ENCODE results near the gene KLRC1. TPM values are rescaled to one million over a fixed set of nuclear protein-coding genes. Genes with fewer than 3 reads are reported as not detected.
"Not testable (repeated sequence)": the region's sequence is repeated elsewhere in the genome, so short reads cannot be mapped to it uniquely, and the experiment has no call there.

KLRC1 gene
- total RNA-seq, 8 experiments from 2014 or later = 0.24 TPM; not detected in 7

DNA sequence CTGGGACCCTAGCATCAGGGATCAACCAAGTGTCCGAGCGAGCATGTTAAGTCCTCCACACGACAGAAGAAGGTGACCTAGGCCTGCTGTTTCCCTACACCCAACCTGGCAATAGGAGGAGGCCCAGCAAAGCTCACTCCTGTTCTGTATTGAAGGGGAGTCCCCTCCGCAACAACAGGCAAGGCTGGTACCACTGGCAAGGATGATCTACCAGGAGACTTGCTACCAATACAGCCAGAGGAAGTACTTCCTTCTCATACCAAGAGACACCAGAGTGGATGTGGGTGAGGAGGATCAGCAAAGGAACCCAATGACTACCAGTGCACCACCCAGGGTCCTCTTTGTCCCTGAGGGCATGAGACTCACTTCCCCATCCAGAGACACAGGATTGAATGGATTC is 4.9 kb downstream of the KLRC1 start:
- 91 to 100% methylated on average over 1 to 4 of the region's 4 CpGs; no CpG with 5 or more reads in 8 of the 10 experiments for WGBS, 10 experiments
- Histone ChIP-seq H3K4me3 (no peak overlapping the region), H3K27ac (no peak overlapping the region), H3K4me1 (replicated peaks in 1 of 2) (no peaks in the 10 kb centered on the region)
- in situ Hi-C loops (cut with MboI; ENCODE audit: low pct_unique_long_range_greater_than_20kb in 2 of 9, low sequenced_read_pairs in 9 of 9, unreplicated experiment in 9 of 9) = no loop called here
- ATAC-seq (replicated peaks in 6 of 8) = no peak

DNA sequence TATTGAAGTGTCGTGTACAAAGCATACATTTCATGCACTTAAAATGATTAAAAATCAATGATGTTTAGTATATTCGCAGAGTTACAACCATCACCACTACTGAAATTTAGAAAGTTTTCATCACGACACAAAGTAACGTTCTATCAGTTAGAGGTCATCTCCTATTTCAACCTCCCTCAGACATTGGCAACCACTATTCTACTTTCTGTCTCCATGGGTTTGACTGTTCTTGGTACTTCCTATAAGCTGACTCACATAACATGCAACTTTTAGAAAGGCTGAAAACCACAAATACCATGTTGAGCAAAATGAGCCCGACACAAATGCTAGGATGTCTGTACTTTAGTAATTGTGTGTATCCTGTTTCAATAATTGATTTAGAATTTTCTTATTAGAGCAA is 7.1 kb downstream of the KLRC1 start:
- ATAC-seq (replicated peaks in 6 of 8); H3K4me1 ChIP-seq (replicated peaks in 1 of 2); H3K4me3 ChIP-seq; H3K27ac ChIP-seq; in situ Hi-C loops (cut with MboI; ENCODE audit: low pct_unique_long_range_greater_than_20kb in 2 of 9, low sequenced_read_pairs in 9 of 9, unreplicated experiment in 9 of 9): not testable (repeated sequence)
- WGBS, 10 experiments = 64 to 100% (median 80%) methylated on average over 1 to 4 of the region's 5 CpGs; no CpG with 5 or more reads in 3 of the 10 experiments

DNA sequence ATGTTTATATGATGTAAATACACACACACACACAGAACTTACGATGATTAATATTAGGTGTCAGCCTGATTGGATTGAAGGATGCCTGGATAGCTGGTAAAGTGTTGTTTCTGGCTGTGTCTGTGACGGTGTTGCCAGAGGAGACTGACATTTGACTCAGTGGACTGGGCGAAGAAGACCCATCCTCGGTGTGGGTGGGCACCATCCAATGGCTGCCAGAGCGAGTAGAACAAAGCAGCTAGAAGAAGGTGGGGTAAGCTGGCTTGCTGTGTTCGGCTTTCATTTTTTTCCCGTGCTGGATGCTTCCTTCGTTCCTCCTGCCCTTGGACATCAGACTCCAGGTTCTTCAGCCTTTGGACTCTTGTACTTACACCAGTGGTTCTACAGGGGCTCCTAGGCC is 12.0 kb downstream of the KLRC1 start:
- H3K4me3 ChIP-seq; ATAC-seq (replicated peaks in 6 of 8); in situ Hi-C loops (cut with MboI; ENCODE audit: low pct_unique_long_range_greater_than_20kb in 2 of 9, low sequenced_read_pairs in 9 of 9, unreplicated experiment in 9 of 9); H3K27ac ChIP-seq; H3K4me1 ChIP-seq (replicated peaks in 1 of 2): not testable (repeated sequence)
- WGBS, 10 experiments = 71 to 85% methylated on average over 2 to 5 of the region's 8 CpGs; no CpG with 5 or more reads in 8 of the 10 experiments

DNA sequence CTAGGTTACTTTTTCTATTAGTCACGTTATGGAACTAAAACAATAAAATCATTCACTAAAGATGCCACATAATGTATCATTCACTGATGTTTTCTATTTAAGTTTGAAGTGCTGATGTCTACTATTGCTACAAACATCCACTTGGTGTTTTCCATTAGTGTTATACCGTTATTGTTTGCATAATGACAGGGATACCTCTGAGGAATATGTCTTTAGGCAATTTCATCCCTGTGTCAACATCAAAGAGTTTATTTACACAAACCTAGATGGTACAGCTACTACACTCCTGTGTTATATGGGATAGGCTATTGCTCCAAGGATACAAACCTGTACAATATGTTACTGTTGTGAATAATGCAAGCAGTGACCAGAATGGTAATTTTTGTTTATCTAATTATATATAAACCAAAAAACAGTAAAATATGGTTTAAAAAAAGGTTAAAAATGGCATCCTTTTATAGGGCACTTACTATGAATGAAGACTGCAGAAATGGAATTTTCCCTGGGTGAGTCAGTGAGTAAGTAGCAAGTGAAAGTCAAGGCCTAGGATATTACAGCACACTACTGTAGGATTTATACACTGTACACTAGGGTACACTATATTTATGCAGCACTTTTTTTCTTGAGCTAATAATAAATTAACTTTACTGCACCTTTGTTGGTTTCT is 13.4 kb downstream of the KLRC1 start:
- H3K4me3 ChIP-seq; H3K4me1 ChIP-seq (replicated peaks in 1 of 2); H3K27ac ChIP-seq; in situ Hi-C loops (cut with MboI; ENCODE audit: low pct_unique_long_range_greater_than_20kb in 2 of 9, low sequenced_read_pairs in 9 of 9, unreplicated experiment in 9 of 9): not testable (repeated sequence)
- peak in 2 of 8 experiments; percentile 44 to 56 for ATAC-seq (replicated peaks in 6 of 8)
- WGBS, 10 experiments = no CpG with 5 or more reads among the region's 2 CpGs

DNA sequence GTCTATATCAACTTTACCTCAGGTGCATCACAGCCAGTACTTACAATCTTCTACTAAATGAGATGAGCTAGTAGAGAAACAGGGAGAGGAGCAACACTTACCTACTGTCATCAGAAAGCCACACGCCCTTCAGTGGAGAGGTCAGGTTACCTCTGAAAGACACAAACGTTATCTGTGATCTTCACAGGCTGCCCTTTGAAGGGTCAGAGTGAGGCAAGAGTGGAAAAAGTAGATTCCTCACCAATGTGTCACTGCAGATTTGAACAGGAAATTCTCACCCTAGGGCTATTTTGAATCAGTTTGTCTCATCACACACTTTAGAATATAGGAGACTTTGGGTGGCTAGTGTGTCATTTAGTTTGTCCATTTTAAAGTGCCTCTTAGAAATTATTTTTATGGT is 15.6 kb downstream of the KLRC1 start:
- H3K4me3 ChIP-seq; H3K4me1 ChIP-seq (replicated peaks in 1 of 2); H3K27ac ChIP-seq; in situ Hi-C loops (cut with MboI; ENCODE audit: low pct_unique_long_range_greater_than_20kb in 2 of 9, low sequenced_read_pairs in 9 of 9, unreplicated experiment in 9 of 9): not testable (repeated sequence)
- WGBS, 10 experiments = no CpG with 5 or more reads among the region's 2 CpGs
- ATAC-seq (replicated peaks in 6 of 8) = peak in 2 of 8 experiments; percentile 52 to 60

DNA sequence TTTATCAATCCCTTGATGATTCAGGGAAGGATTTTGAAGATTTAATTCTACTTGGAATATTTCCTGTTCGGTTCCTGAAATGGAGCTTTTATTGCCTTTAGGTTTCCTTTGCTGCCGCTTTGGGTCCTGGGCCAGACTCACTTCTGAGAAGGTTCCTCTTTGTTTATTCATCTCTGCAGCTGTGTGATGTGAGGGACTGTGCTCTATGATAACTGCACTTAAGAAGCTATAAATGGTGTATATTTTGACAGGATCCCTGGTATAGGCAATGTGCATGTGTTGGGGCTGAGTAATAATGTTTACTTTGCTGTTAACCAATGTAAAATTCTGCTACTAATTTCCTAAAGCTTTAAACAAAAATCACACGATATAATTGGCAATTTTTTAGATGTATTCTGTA is 17.4 kb downstream of the KLRC1 start, which contains the start of gene KLRC2:
KLRC2 (minus strand) TSS at position 195 of the 400 bp plus-strand sequence; CDS start at position 171, 24 bp downstream.
- H3K4me3 ChIP-seq; H3K4me1 ChIP-seq (replicated peaks in 1 of 2); in situ Hi-C loops (cut with MboI; ENCODE audit: low pct_unique_long_range_greater_than_20kb in 2 of 9, low sequenced_read_pairs in 9 of 9, unreplicated experiment in 9 of 9); H3K27ac ChIP-seq: not testable (repeated sequence)
- WGBS, 10 experiments = 50 to 95% (median 79%) methylated on average over 1 to 2 of the region's 3 CpGs; no CpG with 5 or more reads in 3 of the 10 experiments
- ATAC-seq (replicated peaks in 6 of 8) = peak in 1 of 8 experiments; percentile 62

DNA sequence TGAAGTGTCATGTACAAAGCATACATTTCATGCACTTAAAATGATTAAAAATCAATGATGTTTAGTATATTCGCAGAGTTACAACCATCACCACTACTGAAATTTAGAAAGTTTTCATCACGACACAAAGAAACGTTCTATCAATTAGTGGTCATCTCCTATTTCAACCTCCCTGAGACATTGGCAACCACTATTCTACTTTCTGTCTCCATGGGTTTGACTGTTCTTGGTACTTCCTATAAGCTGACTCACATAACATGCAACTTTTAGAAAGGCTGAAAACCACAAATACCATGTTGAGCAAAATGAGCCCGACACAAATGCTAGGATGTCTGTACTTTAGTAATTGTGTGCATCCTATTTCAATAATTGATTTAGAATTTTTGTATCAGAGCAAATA is 22.6 kb downstream of the KLRC1 start:
- 69 to 100% (median 90%) methylated on average over 1 to 4 of the region's 4 CpGs; no CpG with 5 or more reads in 5 of the 10 experiments for WGBS, 10 experiments
- H3K4me1 ChIP-seq (replicated peaks in 1 of 2); ATAC-seq (replicated peaks in 6 of 8); in situ Hi-C loops (cut with MboI; ENCODE audit: low pct_unique_long_range_greater_than_20kb in 2 of 9, low sequenced_read_pairs in 9 of 9, unreplicated experiment in 9 of 9); H3K4me3 ChIP-seq; H3K27ac ChIP-seq: not testable (repeated sequence)

DNA sequence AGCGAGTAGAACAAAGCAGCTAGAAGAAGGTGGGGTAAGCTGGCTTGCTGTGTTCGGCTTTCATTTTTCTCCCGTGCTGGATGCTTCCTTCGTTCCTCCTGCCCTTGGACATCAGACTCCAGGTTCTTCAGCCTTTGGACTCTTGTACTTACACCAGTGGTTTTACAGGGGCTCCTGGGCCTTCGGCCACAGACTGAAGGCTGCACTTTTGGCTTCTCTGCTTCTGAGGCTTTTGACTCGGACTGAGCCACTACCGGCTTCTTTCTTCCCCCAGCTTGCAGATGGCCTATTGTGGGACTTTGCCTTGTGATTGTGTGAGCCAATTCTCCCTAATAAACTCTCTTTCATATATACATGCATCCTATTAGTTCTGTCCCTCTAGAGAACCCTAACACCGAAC is 27.2 kb downstream of the KLRC1 start:
- H3K27ac ChIP-seq; in situ Hi-C loops (cut with MboI; ENCODE audit: low pct_unique_long_range_greater_than_20kb in 2 of 9, low sequenced_read_pairs in 9 of 9, unreplicated experiment in 9 of 9): not testable (repeated sequence)

DNA sequence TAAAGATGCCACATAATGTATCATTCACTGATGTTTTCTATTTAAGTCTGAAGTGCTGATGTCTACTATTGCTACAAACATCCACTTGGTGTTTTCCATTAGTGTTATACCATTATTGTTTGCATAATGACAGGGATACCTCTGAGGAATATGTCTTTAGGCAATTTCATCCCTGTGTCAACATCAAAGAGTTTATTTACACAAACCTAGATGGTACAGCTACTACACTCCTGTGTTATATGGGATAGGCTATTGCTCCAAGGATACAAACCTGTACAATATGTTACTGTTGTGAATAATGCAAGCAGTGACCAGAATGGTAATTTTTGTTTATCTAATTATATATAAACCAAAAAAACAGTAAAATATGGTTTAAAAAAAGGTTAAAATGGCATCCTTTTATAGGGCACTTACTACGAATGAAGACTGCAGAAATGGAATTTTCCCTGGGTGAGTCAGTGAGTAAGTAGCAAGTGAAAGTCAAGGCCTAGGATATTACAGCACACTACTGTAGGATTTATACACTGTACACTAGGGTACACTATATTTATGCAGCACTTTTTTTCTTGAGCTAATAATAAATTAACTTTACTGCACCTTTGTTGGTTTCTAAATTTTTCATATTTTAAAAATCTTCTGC is 28.8 kb downstream of the KLRC1 start:
- in situ Hi-C loops (cut with MboI; ENCODE audit: low pct_unique_long_range_greater_than_20kb in 2 of 9, low sequenced_read_pairs in 9 of 9, unreplicated experiment in 9 of 9); H3K4me1 ChIP-seq (replicated peaks in 1 of 2); H3K4me3 ChIP-seq; H3K27ac ChIP-seq: not testable (repeated sequence)
- WGBS, 10 experiments = no CpG with 5 or more reads among the region's 1 CpG
- peak in 4 of 8 experiments; percentile 52 to 77 (median 62) for ATAC-seq (replicated peaks in 6 of 8)

More for the DNA sequence above, 27.2 kb downstream of the KLRC1 start:
- 80 to 93% (median 83%) methylated on average over 1 to 4 of the region's 8 CpGs; no CpG with 5 or more reads in 2 of the 10 experiments for WGBS, 10 experiments
- H3K4me1 ChIP-seq (replicated peaks in 1 of 2); ATAC-seq (replicated peaks in 6 of 8); H3K4me3 ChIP-seq: not testable (repeated sequence)

DNA sequence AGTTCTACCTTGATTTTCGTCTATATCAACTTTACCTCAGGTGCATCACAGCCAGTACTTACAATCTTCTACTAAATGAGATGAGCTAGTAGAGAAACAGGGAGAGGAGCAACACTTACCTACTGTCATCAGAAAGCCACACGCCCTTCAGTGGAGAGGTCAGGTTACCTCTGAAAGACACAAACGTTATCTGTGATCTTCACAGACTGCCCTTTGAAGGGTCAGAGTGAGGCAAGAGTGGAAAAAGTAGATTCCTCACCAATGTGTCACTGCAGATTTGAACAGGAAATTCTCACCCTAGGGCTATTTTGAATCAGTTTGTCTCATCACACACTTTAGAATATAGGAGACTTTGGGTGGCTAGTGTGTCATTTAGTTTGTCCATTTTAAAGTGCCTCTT is 31.0 kb downstream of the KLRC1 start:
- ATAC-seq (replicated peaks in 6 of 8) = peak in 2 of 8 experiments; percentile 64 to 78
- not testable (repeated sequence) for H3K4me1 ChIP-seq (replicated peaks in 1 of 2)
- no CpG with 5 or more reads among the region's 3 CpGs for whole genome bisulfite sequencing, 10 experiments

DNA sequence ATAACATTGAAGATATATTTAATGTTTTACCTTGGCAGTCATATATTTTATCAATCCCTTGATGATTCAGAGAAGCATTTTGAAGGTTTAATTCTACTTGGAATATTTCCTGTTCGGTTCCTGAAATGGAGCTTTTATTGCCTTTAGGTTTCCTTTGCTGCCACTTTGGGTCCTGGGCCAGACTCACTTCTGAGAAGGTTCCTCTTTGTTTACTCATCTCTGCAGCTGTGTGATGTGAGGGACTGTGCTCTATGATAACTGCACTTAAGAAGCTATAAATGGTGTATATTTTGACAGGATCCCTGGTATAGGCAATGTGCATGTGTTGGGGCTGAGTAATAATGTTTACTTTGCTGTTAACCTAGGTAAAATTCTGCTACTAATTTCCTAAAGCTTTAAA is 32.8 kb downstream of the KLRC1 start, which contains the start of gene KLRC3:
KLRC3 (minus strand) TSS at position 262 of the 400 bp plus-strand sequence; CDS start at position 217, 45 bp downstream.
- peak in 1 of 8 experiments; percentile 47 for ATAC-seq (replicated peaks in 6 of 8)
- H3K4me1 ChIP-seq (replicated peaks in 1 of 2); in situ Hi-C loops (cut with MboI; ENCODE audit: low pct_unique_long_range_greater_than_20kb in 2 of 9, low sequenced_read_pairs in 9 of 9, unreplicated experiment in 9 of 9); H3K4me3 ChIP-seq; H3K27ac ChIP-seq: not testable (repeated sequence)
- 86% methylated on average over 1 of the region's 1 CpG; no CpG with 5 or more reads in 9 of the 10 experiments for WGBS, 10 experiments

More for the DNA sequence above, 31.0 kb downstream of the KLRC1 start:
- in situ Hi-C loops (cut with MboI; ENCODE audit: low pct_unique_long_range_greater_than_20kb in 2 of 9, low sequenced_read_pairs in 9 of 9, unreplicated experiment in 9 of 9); H3K27ac ChIP-seq; H3K4me3 ChIP-seq: not testable (repeated sequence)

DNA sequence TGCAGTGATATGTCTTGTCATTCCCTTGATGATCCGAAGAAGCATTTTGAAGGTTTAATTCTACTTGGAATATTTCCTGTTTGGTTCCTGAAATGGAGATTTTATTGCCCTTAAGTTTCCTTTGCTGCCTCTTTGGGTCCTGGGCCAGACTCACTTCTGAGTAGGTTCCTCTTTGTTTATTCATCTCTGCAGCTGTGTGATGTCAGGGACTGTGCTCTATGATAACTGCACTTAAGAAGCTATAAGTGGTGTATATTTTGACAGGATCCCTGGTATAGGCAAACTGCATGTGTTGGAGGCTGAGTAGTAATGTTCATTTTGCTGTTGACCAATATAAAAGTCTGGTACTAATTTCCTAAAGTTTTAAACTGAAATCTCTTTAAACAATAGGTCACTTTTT is 43.8 kb downstream of the KLRC1 start, which contains the start of gene KLRC4:
KLRC4 (minus strand) TSS at position 366 of the 400 bp plus-strand sequence; CDS start at position 184, 182 bp downstream.
- in situ Hi-C loops (cut with MboI; ENCODE audit: low pct_unique_long_range_greater_than_20kb in 2 of 9, low sequenced_read_pairs in 9 of 9, unreplicated experiment in 9 of 9) = no loop called here
- 0 to 91% (median 0%) methylated on average over 1 of the region's 1 CpG; no CpG with 5 or more reads in 3 of the 10 experiments for WGBS, 10 experiments
- ATAC-seq (replicated peaks in 6 of 8) = peak in 1 of 8 experiments; percentile 41

DNA sequence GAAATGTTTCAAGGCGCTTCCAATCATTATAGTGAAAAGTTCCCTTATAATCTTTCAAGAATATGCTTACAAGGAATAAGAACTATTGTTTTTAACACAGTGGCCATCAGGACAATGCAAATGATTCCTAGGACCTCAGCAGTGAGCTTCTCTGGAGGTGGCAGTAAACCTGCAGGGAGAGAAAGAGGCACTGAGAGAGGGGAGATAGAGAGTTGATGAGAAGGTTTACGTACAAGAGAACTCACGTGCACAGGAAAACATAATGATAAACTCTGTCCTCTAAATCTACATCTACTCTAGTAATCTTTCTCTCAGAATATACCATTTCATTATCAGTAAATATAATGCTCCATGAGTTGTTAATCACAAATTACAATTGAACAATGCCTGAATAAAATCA is 44.3 kb downstream of the KLRC1 start:
- ATAC-seq (replicated peaks in 6 of 8) = no peak
- Histone ChIP-seq H3K4me3 (no peak overlapping the region), H3K27ac (no peak overlapping the region), H3K4me1 (replicated peaks in 1 of 2) (no peaks in the 10 kb centered on the region)
- 54 to 100% (median 80%) methylated on average over 1 to 3 of the region's 3 CpGs; no CpG with 5 or more reads in 3 of the 10 experiments for WGBS, 10 experiments
- in situ Hi-C loops (cut with MboI; ENCODE audit: low pct_unique_long_range_greater_than_20kb in 2 of 9, low sequenced_read_pairs in 9 of 9, unreplicated experiment in 9 of 9) = no loop called here

More for the DNA sequence above, 43.8 kb downstream of the KLRC1 start, which contains the start of gene KLRC4:
- Histone ChIP-seq H3K4me3 (no peak within 1 kb of the TSS), H3K4me1 (replicated peaks in 1 of 2) (no peaks in the 10 kb centered on the region), H3K27ac (no peak within 1 kb of the TSS)
